Inflammatory macrophage treated with lipopolysaccharide for 4 hours (primary cell): Measurements from ENCODE around the gene ARHGEF28.
A peak's percentile ranks its signal among the peaks of the same experiment; 100 is the strongest.

Experiments used
- DNase-seq: peaks from one replicate; pipeline ENCODE4 v3.0.0-alpha.2; 2020

The ARHGEF28 gene

DNA sequence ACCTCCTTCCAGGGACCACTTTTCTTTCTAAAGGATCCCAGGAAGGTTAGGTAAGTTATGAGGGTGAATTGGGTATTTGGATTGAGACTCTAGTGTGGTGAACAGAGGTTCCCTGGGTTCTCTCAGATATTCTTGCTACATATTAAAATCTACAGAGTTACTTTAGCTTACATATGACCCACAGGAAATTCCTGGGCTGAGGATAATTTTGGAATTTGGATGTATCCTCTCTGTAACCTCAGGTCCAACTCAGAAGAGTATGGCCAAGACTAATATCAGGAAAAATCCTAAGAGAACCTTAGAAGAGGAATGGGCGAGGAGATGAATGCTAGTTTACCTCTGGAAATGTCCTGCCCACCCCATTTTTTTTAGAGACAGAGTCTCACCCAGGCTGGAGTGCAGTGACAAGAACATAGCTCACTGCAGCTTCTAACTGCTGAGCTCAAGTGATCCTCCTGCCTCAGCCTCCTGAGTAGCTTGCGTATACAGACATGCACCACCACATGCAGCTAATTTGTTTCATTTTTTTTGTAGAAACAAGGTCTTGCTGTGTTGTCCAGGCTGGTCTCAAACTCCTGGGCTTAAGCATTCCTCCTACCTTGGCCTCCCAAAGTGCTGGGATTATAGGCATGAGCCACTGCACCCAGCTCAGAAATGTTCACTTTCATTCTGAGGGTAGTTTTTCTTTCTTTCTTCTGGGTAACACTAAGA, 196.4 kb downstream of the ARHGEF28 start:
- no peak for DNase-seq

DNA sequence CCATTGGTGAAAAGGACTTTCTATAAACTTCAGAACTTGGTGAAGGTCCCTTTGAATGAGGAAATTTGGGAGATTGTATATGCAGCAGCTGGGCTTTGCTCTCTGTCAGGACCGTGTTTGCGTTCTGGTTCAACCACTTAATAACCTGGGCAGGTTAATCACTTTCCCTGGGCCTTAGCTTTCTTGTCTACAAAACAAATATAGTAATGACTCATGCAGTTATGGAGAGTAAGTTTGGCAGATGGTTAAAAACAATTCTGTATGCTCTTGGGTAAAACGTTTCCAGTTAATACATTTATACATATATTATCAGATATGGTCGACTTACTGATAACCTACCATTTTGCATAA, 197.0 kb downstream of the ARHGEF28 start:
- DNase-seq: no peak

DNA sequence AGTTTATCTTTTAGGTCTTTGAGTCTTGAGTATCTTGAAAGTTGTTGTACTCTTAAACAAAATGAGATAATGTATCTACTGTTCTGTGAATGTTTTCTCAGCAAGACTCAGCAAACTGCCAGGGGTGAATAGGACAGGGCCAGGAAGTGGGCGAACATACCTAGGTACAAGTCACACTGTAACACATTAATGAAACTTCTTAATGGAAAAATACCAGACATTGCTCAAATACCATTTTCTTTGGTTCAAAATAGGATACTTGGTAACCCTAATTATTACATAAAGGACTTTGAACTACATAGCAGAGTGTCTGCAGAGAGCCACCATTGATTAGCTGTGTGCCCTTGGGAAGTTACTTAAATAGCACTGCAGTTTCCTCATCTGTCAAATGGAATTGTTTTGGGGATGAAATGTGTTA, 197.5 kb downstream of the ARHGEF28 start:
- no peak for DNase-seq

DNA sequence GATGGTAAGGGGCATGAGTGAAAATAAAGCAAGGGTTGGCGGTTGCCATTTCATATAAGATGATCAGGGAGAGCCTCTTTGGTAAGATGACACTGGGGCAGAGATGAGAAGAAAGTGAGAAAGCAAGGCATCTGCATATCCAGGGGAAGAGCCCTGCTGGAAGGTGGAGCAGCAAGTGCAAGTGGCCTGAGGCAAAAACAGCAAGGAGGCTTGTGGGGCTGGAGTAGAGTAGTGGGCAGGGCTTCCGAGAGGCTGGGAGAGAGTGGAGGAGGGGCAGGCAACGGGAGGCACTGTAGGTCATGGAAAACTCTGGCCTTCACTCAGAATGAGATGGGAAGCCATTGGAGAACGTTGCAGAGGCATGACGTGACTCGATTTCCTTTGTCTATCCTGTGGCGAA, 199.2 kb downstream of the ARHGEF28 start:
- DNase-seq: no peak

DNA sequence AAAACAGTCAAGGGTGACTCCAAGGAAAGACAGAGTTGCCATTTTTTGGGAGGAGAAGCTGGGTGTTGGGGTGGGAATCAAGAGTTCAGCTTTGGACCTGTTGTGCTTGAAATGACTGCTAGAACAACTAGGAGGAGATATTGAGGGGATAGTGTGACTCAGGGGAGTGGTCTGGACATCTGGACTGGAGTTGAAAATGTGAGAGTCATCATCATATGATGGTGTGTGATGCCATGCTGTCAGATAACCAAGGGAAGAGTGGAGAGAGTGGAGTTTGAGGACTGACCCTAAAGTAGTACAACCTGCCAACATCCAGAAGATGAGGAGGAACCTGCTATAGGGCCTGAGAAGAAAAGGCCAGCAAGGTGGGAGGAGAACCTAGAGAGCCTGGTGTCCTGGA, 199.7 kb downstream of the ARHGEF28 start:
- no peak for DNase-seq

DNA sequence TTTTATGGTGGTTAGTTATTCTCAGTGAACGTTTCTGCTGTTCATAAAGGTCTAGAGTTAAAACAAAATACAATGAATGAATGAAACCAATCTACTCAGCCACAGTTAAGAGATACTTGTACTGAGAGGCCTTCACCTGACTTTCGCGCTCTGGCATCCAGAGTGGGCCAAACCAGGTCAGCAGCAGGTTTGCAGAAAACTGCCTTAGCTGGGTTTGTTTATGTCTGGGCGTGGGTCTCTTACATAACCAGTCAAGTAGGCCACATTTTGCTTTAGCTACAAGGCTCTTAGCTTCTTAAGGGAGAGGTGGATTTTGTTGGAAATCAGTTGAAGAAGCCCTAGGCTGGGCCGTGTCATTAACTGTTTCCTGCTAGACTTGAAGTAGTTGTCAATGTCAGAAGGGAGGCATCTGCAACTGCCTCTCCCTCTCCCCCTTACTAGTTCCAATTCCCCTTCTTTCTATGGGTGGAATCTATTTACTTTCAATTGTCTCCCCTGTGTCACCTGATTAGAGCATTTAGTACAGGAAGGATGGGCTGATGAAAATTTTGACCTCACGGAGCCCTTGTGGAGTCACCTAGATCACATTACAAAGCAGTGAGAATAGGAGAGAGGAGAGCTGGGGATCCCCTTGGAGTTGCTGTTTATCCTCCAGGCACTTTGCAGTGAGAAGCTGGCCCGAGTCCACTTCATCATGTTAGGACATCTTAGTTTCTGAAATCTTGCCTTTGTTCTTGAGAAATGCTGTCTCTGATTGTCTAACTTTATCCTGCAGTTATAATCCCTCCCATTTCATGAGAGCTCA, 200.5 kb downstream of the ARHGEF28 start:
- DNase-seq: no peak

DNA sequence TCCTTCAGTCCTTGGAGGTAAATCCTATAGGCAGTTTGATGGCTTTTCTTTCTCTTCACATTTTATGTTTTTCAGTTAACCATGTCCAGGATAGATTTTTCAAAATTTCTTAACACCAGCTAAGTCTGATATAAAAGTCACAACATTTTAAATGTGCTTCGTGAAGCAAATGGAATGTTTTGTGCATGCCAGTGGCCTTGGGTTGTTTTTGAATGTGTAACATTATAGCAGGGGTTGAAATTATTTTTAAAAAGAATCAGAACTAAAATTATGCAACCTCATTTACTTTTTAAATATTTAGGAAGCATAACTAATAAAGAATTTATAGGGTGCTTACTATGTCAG, 201.1 kb downstream of the ARHGEF28 start:
- no peak for DNase-seq

DNA sequence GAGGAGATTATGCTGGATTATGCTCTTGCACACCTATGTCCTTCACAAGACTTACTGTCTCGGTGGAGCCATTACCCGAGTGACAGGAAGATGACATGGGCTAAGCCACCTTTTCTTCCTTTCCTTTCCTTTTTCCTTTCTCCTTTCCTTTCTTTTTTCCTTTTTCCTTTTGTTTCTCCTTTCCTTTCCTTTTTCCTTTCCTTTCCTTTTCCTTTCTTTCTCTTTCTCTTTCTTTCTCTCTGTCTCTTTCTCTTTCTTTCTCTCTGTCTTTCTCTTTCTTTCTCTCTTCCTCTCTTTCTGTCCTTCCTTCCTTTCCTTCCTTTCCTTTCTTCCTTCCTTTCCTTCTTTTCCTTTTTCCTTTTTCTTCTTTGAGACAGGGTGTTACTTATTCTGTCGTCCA, 202.5 kb downstream of the ARHGEF28 start:
- no peak for DNase-seq

DNA sequence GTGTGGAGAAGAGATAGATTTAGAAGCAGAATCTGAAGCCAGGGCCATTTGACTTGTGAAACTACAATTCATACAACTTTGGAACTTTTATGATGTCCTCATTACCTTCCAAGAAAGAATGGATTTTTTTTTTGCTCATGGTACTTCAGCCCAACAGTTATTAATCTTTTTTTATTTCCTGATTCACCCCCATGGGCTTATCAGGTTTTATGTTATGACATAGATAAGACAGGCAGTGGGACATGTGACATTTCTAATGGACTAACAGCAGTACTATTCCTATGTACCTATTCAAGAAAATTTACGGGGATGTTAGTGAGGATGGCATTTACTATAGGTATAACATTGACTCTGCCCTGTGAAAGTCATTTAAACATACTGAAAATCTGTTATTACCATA, 204.7 kb downstream of the ARHGEF28 start:
- no peak for DNase-seq

DNA sequence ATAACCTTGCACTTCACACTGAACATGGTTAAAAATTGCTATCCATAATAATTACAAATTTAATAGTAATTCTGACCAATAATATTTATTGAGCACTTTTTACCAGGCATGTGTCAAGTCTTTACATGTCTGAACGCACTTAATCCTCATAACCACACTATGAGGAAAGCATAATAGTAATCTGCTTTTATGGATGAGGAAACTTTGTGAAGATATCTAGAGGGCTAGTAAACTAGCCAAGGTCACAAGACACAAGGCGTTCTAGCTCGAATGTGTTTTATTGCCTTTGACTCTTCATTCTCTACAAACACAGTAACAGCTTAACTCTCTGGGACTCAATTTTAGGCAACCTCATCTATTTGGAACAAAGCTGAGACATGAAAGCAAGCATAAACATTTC, 205.1 kb downstream of the ARHGEF28 start:
- no peak for DNase-seq

DNA sequence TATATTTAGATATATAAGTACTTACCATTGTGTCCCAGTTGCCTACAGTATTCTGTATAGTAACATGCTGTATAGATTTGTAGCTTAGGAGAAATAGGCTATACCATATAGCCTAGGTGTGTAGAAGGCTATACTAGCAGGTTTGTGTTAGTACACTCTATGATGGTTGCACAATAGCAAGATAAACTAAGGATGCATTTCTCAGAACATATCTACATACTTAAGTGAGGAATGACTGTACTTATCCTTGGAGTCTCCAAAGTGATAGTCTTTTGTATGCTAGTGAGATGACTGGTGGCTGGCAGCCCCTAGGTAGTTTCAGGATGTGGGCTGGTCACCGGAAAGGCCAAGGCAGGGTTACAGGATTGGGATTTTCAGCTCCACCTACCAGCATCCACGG, 208.7 kb downstream of the ARHGEF28 start:
- DNase-seq: no peak

DNA sequence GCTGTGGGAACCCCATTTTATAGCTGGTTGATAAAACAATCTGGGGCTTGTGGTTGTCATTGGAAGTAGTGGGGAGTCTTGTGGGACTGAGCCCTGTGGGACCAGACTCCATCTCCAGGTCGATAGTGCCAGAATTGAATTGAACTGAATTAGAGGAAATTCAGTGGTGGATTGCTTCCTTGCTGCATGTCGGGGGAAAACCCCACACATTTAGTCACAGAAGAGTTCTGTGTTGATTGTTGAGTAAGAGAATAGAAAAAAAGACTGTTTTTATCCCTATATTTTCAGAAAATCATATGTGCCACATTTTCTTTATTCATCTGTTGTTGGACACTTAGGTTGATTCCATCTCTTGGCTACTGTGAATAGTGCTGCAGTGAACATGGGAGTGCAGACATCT, 209.7 kb downstream of the ARHGEF28 start:
- DNase-seq: peak; percentile 59

DNA sequence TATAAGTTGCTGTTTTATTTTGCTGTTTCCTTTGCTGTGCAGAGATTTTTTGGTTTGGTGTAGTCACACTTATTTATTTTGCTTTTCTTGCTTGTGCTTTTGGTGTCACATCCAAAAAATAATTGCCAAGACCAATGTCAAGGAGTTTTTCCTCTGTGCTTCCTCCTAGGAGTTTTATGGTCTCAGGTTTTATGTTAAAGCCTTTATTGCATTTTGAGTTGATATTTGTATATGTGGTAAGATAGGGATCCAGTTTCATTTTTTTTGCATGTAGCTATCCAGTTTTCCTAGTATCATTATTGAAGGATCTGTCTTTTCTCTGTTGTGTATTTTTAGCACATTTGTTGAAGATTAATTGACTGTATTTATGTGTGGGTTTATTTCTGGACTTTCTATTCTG, 210.6 kb downstream of the ARHGEF28 start:
- no peak for DNase-seq

DNA sequence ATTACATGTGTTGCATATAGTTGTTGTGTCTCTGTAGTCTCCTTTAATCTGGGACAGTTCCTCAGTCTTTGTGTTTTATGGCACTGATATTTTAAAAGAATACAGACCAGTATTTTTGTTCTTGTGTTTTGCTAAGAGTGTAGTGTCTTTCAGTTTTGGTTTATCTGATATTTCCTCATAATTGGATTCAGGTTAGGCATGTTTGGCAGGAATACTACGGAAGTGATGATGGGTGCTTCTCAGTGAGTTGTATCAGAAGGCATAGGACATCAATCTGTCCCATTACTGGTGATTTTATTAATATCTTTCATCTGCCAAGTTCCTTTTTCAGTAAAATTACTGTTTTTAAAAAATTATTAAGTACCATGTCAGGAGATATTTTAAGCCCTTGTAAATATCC, 212.9 kb downstream of the ARHGEF28 start:
- no peak for DNase-seq

DNA sequence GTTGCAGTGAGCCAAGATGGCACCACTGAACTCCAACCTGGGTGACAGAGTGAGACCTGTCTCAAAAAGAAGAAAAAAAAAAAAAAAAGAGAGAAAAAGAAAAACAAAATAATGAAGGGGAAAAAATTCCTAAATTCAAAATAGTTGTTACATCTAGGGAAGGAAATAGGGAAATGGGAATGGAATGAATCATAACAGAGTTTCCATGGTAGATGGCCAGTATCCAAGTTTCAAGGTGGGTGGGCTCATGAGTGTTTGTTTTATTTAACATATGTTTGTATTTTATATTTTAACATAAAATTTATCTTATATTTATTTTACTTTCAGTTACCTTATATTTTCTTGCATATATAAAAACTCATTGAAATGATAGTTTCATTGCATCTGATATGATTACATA, 215.6 kb downstream of the ARHGEF28 start:
- no peak for DNase-seq

DNA sequence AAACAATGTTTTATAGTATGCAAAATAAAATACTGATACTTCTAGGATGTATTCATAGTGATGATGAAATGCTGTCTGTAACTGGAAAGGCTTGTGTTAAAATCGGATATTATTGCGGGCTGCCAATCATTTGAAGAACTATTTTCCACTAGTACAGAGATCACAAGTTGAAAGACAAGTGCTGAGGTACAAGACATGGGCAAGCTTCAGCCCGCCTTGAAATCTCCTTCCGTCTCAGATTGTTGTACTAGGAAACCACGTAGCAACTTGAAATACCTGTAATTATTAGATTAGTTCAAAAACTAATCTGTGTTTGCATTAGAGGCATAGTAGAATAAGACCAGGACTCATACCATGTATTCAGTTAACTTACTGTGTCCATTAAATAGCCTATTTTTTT, 218.2 kb downstream of the ARHGEF28 start:
- no peak for DNase-seq

DNA sequence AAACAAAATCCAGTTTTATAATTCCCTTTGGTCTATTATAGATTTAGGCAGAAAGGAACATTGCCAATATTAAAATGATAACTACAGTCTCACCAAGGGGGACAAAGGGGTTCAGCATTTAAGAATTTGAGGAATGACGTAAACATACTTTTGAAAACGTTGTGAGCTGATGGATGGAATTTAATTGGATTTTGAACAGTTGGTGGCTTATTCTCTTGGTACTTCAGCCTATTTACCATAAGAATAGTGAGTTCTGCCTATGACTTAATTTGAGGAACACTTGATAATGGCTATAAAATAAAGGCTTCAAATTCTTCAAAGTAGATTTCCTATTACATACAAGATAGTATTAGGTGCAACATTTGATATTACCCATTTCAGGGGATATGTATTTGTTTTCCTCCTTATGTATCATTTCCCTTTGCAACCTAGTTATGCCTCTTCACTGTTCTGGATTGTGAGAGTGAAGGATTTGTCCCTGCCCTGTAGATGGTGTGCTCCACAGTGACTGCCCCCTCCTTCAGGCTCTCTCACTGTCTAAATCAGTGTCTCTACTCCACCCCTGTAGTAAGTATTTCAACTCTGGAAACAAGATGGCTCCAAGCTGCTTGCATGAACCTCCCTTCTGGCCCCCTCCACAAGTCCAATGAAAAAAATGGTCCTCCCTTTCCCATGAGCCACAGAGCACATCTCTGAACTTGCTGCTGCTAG, 225.6 kb downstream of the ARHGEF28 start:
- DNase-seq: no peak

DNA sequence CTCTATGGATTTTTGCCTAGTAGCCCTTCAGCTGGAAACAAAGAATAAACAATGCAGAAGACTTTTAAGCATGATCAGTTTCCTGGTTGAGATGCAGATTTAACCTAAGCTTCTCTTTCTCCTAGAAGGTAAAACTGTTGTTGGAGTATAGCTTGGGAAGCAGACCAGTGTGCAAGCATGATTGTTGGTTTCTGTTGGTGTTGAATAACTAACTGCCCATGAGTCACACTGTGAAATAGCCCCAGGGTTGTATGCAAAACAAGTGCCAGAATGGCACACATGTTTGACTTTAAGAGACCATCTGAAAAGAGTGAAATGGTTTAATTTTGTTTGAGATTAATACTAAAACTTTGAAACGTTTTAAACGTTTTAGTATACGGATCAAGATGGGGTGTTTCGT, 227.1 kb downstream of the ARHGEF28 start:
- peak; percentile 42 for DNase-seq

DNA sequence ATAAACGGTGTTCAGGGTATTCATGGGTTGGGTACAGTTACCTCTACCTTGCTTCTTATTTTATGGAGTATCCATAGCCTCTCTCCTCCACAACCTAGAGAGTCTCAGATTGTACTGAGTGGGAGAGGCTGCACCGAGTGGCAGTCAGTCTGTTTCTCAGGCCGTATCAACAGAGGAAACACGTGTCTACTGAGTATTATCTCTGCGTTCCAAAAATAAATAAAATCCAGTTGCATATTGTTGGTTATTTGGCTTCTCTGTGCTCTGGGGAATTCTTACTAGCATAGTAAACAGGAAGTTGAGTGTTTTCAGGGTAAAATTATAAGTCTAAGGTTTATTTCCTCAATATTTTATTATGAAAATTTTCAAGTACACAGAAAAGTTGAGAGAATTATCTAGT, 231.0 kb downstream of the ARHGEF28 start:
- DNase-seq: peak; percentile 33

DNA sequence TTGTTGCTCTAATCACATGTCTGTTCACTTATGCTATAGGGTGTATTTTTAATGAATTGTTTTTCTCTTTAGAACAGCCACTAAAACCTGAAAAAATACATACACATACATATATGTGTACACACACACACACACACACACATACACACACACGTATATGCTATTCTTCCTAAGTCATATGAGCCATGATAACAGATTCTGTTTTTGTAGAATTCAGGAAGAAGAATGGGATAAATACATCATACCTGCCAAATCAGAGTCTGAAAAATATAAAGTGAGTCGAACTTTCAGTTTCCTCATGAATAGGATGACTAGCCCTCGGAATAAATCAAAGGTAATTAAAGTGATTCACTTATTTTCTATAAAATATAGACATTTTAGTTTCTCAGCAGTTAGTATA, 231.4 kb downstream of the ARHGEF28 start:
- DNase-seq: no peak

DNA sequence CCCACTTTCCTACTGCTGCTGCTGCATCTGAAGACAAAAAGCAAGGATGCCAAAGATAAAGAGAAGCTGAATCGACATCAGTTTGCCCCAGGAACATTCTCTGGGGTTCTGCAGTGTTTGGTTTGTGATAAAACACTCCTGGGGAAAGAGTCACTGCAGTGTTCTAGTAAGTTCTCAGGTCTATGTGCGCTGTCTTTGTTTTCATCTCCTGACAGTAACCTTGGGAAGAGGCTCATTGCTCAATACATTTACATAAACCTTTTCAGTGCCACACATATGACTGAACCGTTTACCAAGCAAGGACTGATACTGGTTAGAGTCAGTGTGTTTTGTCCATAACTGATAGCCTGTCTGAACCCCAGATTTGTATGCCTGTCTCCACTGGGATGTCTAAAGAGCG, 232.1 kb downstream of the ARHGEF28 start:
- DNase-seq: no peak

DNA sequence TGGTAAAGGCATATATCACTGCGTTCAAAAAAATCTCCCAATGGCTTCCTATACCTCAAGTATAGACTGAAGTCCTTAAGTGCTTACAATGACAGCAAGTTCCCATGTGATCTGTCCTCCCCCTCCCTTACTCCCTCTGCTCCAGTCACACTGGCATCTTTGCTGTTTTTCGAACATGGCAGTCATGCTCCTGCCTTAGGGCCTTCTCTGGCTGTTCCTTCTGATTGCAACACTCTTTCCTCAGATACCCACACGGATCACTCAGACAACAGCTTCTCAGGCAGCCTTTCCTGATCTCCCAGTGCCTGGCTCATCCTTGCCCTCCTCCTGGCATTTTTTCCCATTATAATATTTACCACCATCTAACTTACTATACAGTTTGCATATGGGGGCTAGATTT, 232.8 kb downstream of the ARHGEF28 start:
- DNase-seq: peak; percentile 30

DNA sequence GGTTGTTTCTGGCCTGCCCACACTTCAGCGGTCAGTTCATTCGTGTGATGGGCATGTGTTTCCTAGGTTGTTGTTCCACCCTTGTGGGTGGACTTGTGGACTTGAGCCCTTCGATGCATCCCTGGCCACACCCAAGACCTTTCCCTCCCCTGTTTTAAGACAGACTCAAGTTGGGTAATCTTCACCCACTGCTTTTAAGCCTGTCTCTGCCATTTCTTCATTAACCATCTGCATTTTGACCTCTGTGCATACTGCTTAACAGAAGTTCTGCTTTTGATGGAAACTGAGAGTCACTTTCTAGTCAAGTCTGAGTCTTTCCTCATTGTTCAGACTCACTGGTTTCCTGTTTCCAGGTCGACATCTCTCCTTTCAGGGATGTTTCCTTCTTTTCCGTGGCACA, 233.7 kb downstream of the ARHGEF28 start:
- DNase-seq: peak; percentile 95

DNA sequence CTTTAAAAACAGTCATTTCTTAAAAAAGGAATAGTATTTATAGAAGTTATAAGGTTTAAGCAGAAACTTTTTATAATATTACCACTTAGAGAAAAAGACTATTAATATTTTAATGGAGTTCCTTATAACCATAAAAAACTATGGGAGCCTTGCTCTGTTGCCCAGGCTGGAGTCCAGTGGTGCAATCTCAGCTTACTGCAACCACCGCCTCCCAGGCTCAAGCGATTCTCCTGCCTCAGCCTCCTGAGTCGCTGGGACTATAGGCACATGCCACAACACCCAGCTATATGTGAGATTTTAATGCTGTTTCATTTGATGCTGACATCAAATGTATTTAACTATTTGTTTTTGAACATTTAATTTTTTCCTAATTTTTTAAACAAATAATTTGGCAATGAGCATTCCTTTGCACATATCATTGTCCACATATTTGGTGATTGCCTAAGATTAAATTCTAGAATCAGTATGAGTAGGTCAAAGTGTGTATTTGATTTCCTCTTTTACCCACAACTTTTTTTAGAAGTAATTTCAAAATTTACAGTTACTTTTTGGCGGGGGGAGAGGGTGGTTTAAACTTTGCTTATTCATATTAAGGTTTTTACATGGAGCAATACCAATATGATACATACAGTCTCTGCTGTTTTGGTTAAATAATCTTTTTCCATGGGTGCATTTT, 235.5 kb downstream of the ARHGEF28 start:
- DNase-seq: peak; percentile 59
